ENCODE data around the gene HTR1D.
A peak's percentile ranks its signal among the peaks of the same experiment; 100 is the strongest.

HTR1D gene

DNA sequence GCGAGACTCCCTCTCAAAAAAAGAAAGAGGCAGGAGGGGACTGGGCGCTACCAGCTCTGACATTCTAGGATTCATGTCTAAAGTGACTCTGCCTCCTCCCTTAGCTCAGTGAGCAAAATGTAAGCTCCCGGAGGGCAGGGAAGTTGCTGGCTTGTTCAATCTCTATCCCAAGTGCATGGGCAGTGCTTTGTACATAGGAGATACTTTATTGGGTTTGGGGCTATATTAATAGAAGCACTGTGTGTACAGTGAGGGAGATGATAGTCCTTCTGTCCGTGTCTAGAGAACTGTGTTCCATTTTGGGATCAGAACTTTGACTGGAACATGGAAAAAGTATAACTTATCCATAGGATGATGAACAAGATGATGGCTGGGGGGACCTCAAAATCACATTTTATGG lies 31.9 kb downstream of the HTR1D start:
- no peak for DNase-seq

DNA sequence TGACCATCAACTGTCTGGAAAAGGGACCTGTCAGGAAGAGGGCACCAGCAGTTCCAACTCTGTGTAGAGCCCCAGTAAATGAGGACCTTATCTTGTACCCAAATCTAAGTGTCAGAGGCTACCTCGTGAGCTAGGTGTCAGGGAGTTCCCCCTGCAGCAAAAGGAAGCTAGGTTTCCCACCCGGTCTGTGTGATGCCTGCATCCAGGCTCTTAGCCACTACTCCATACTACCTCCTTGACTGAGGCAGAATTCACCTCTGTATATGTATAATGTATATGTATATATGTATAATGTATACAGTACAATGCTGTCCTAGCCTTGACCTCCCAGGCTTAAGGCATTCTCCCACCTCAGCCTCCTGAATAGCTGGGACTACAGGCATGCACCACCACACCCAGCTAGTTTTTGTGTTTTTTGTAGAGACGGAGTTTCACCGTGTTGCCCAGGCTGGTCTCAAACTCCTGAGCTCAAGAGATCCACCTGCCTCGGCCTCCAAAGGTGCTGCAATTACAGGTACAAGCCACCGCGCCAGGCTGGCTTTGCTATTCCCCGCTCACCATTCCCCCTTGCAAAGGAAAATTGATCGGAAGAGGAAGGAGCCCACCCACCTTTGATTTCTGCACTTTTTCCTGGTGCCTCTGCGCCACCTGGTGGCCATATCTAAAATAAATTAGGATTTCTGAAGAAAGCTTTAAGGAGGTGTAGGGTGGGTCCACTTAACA lies 32.9 kb downstream of the HTR1D start:
- peak in 11 of 58 donors; percentile 2 to 46 (median 8) for DNase-seq

- DNase-seq = no peak
These were observed 37.4 kb downstream of the HTR1D start for GRCh38 chr1:23179862-23180261.

- no peak for DNase-seq
These were observed 38.4 kb downstream of the HTR1D start for GRCh38 chr1:23178950-23179349.

DNA sequence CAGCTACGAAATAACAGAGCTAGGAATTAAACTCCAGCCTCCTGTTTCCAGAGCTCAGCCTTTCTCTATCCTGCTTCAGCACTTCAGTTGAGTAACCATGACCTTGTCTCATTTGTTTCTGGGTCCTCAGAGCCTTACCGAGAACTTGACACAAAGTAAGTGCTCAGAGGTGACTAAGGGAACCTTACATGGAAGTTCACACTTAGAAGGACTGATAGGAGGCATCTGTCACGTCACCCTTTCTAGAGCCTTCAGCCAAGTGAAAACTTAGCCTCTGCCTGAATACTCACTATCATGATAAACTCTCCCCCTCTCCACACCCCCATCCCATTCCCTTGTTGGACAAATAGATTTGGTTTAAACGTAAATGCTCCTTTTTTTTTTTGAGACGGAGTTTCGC lies 38.9 kb downstream of the HTR1D start:
- DNase-seq = no peak

DNA sequence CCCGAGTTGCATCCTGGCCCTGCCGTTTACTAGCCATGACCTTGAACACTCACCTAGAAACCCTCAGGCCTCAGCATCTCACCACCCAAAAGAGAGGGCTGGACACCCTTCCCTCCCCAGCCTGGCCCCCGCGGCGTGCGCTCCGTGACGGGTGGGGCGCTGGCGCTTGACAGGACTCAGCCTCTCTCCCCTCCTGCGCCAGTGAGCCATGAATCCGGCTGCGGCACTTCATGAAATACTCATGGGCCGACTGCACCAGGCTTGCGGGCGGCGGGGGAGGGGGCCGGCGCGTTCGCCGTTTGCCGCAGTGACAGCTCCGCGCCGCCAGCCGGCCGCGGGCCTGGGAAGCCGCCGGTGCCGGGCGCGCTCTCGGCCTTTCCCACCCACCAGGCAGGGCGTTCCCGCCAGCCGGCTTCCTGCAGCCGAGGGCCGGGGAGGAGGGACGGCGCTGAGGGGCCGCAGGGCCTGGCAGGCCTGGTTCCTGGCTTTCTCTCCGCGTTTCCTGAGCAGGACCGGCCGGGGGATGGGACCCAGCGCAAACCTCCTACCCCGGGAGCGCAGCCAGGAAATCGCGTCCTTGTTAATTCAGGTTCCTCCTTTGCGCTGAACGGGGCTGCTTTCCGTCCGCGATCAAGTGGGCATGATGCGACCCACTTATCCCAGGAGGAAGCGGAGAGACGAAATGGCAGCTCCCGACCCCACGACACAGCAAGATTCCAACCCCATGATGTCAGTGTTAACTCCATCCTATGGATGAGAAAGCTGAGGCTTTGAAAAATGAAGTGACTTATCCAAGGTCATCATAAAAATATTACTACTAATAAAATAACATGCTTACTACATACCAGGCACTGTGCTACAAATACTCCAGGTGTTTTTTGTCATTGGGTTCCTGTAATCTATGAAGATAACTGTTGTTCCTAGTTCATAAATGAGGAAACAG lies 39.6 kb downstream of the HTR1D start:
- peak in 54 of 58 donors; percentile 22 to 86 (median 64) for DNase-seq

GRCh38 chr1:23177031-23177430 lies 40.3 kb downstream of the HTR1D start:
- DNase-seq = no peak

GRCh38 chr1:23174426-23175110 lies 42.7 kb downstream of the HTR1D start:
- DNase-seq = no peak

- DNase-seq = no peak
These were observed 46.0 kb downstream of the HTR1D start for GRCh38 chr1:23171181-23171755.

DNA sequence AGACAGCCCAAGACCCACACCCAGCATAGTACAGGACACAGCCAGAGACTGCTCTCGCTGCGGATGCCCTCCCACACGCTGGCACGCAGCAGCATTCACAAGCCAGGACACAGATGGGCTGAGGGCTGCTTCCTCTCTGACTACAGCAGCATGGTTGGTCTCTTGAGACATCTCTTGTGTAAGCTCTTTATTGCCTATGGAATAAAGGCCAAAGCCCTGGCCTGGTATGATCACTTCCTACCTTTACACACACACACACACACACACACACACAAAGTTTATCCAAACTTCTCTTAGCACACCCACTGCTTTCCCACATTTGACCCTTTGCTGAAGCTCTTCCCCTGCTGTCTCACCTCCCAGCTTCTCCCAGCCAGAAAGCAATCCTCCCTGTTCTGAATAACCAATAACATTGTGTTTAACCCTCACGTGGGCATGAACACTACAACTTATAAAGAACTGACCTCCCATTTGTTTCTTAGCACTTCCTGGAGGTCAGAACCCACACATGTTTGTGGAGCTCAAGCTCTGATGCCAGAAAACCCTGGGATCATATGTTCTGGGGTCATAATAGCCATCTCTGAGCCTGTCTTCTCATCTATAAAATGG lies 47.5 kb downstream of the HTR1D start:
- peak in 50 of 58 donors; percentile 4 to 79 (median 34) for DNase-seq

DNA sequence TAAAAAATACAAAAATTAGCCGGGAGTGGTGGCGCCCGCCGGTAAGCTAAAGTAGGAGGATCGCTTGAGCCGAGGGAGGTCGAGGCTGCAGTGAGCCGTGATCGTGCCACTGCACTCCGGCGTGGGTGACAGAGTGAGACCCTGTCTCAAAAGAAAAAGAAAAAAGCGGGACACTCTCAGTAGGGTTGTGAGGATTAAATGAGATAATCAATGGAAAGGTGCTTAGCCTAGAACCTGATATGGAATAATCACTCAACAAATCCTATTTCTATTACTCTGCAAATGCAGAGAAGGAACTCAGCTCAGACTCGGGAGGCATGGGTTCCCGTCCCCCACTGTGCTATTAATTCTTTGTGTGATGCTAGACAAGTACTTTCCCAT lies 48.1 kb downstream of the HTR1D start:
- DNase-seq = no peak

GRCh38 chr1:23168445-23169194 lies 48.7 kb downstream of the HTR1D start, which contains the start of gene LUZP1:
TSS of gene LUZP1 (minus strand) at chr1:23168856.
- DNase-seq = peak; percentile 48 to 96 (median 86)

- peak in 14 of 58 donors; percentile 7 to 57 (median 25) for DNase-seq
These were observed 49.2 kb downstream of the HTR1D start for GRCh38 chr1:23168079-23168444.

- DNase-seq = peak in 41 of 58 donors; percentile 6 to 60 (median 25)
These were observed 49.8 kb downstream of the HTR1D start for GRCh38 chr1:23167353-23168078.

DNA sequence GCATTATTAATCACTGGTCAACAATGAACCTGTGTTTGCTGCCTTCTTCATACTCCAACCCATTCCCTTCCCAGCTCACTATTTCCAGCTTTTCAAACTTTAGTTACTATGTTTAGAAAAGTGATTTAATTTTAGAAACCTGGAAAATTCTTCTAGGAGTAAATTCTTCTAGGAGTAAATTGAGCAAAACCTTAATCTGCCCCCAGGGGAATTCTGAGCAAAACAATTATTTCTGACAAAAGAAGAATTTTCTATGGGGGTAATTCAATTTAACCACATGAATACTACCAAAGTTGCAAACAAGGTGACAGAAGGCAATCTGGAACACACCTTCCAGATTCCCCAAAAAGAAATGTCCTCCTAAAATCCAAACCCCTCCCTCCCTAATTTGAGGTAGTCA lies 50.4 kb downstream of the HTR1D start:
- no peak for DNase-seq

DNA sequence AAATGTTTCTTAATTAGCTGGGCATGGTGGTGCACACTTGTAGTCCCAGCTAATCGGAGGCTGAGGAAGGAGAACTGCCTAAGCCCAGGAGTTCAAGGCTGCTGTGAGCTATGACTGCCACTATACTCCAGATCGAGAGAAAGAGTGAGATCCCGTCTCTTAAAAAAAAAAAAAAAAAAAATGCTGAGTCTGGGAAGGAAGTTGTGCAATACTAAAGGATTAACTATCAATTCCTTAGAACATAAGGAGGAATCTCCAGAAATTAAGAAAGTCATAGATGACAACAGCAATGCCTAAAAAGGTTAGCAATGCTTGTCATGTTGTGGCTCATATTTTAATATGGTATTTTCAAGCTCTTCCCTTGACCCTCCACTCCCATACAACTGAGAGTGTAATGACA lies 53.9 kb downstream of the HTR1D start:
- no peak for DNase-seq

GRCh38 chr1:23159963-23160877 lies 57.1 kb downstream of the HTR1D start:
- no peak for DNase-seq

- DNase-seq = no peak
These were observed 60.4 kb downstream of the HTR1D start for GRCh38 chr1:23156940-23157339.
